PC-3 (cell line): ENCODE measurements around the gene IER2. TPM values are rescaled to one million over a fixed set of nuclear protein-coding genes. Genes with fewer than 3 reads are reported as not detected.

ENCODE experiments used
- ATAC-seq: fragments of 200-7000 bp; cut with Tn5 transposase; 2 replicates; pipeline ENCODE4 v1.9.1; 2020; ENCODE audit warnings: mild to moderate bottlenecking, moderate library complexity
- BruUV-seq: library from RNA; stranded (reverse); fragments of 400-500 nt; replicated peaks from 2 replicates; lab custom pipeline; 2021; lab: Mats Ljungman, UMichigan
- CTCF ChIA-PET: fragments of 300-600 bp; sonication (Branson Sonifier 250); formaldehyde crosslinking; loops from one replicate; lab custom pipeline; 2022; ENCODE audit warnings: antibody characterized with exemption; lab: Charles Lee
- POLR2A ChIA-PET: fragments of 300-600 bp; sonication (Branson Sonifier 250); formaldehyde crosslinking; loops from one replicate; lab custom pipeline; 2022; ENCODE audit warnings: antibody characterized with exemption; ENCODE audit not compliant: unreplicated experiment; lab: Charles Lee
- DNase-seq: peaks from one replicate; pipeline ENCODE4 v3.0.0-alpha.2; 2015
- H2AFZ ChIP-seq: fragments of 300-600 bp; sonication (generic); 2 replicates; pipeline ENCODE4 v1.6.0; 2016; ENCODE audit warnings: antibody characterized with exemption, low read length
- H3F3A ChIP-seq: fragments of 300-600 bp; sonication (generic); one replicate; pipeline ENCODE4 v1.6.0; 2017; ENCODE audit warnings: antibody characterized with exemption, low read length, control low read depth, mild to moderate bottlenecking; ENCODE audit not compliant: unreplicated experiment
- H3K27ac ChIP-seq: fragments of 300-600 bp; sonication (generic); 2 replicates; pipeline ENCODE4 v1.5.1; 2016; ENCODE audit warnings: mild to moderate bottlenecking, low read length
- H3K27me3 ChIP-seq: fragments of 300-600 bp; sonication (generic); 2 replicates; pipeline ENCODE4 v1.6.1; 2016; ENCODE audit warnings: low read length, mixed read lengths
- H3K36me3 ChIP-seq: fragments of 300-600 bp; sonication (generic); 2 replicates; pipeline ENCODE4 v1.6.1; 2016; ENCODE audit warnings: low read depth, mixed run types, low read length, mixed read lengths
- H3K4me1 ChIP-seq: fragments of 300-600 bp; sonication (generic); 2 replicates; pipeline ENCODE4 v1.5.1; 2016; ENCODE audit warnings: low read length; ENCODE audit not compliant: insufficient read depth
- H3K4me2 ChIP-seq: fragments of 300-600 bp; sonication (generic); 2 replicates; pipeline ENCODE4 v1.6.0; 2016; ENCODE audit warnings: low read length
- H3K4me3 ChIP-seq: fragments of 300-600 bp; sonication (generic); 2 replicates; pipeline ENCODE4 v1.5.1; 2016; ENCODE audit warnings: mild to moderate bottlenecking, low read length, mixed read lengths
- H3K79me2 ChIP-seq: fragments of 300-600 bp; sonication (generic); 2 replicates; pipeline ENCODE4 v1.6.1; 2017; ENCODE audit warnings: low read length, mixed read lengths
- H3K9ac ChIP-seq: fragments of 300-600 bp; sonication (generic); 2 replicates; pipeline ENCODE4 v1.6.0; 2016; ENCODE audit warnings: mild to moderate bottlenecking, low read length
- H3K9me2 ChIP-seq: fragments of 300-600 bp; sonication (generic); replicated peaks from 2 replicates; pipeline ENCODE4 v1.6.1; 2016; ENCODE audit warnings: mixed run types, low read length, mixed read lengths
- H3K9me3 ChIP-seq: fragments of 300-600 bp; sonication (generic); 2 replicates; pipeline ENCODE4 v1.6.1; 2016; ENCODE audit warnings: low read length, mixed read lengths
- H4K20me1 ChIP-seq: fragments of 300-600 bp; sonication (generic); 2 replicates; pipeline ENCODE4 v1.6.1; 2016; ENCODE audit warnings: low read length, mixed read lengths
- EZH2 ChIP-seq: fragments of 300-600 bp; sonication (generic); IDR thresholded peaks from one replicate; pipeline ENCODE4 v1.6.1; 2017; ENCODE audit warnings: antibody characterized with exemption, mild to moderate bottlenecking, low read length; ENCODE audit not compliant: unreplicated experiment
- EZH2phosphoT487 ChIP-seq: fragments of 300-600 bp; sonication (generic); IDR thresholded peaks from 2 replicates; pipeline ENCODE4 v1.6.1; 2018; ENCODE audit warnings: mild to moderate bottlenecking, antibody characterized with exemption, low read length, borderline replicate concordance
- intact Hi-C: fragments of 100-400 bp; cut with micrococcal nuclease; formaldehyde crosslinking; loops from 2 replicates; pipeline ENCODE4 v1.9.0; 2023
- total RNA-seq: library from RNA; depleted of rRNA; stranded (reverse); fragments of >200 nt; gene quantifications from 2 replicates; pipeline ENCODE4 v1.2.3, GENCODE V29; 2014
- TF ChIP-seq, protein P1 (sequence below): fragments of 300-600 bp; sonication (generic); conservative IDR thresholded peaks from 2 replicates; pipeline ENCODE4 v1.5.1; 2017; ENCODE audit warnings: antibody characterized with exemption, low read depth, mild to moderate bottlenecking, low read length

The IER2 gene
- total RNA-seq, 1 experiment from 2014 or later: 155 TPM

DNA sequence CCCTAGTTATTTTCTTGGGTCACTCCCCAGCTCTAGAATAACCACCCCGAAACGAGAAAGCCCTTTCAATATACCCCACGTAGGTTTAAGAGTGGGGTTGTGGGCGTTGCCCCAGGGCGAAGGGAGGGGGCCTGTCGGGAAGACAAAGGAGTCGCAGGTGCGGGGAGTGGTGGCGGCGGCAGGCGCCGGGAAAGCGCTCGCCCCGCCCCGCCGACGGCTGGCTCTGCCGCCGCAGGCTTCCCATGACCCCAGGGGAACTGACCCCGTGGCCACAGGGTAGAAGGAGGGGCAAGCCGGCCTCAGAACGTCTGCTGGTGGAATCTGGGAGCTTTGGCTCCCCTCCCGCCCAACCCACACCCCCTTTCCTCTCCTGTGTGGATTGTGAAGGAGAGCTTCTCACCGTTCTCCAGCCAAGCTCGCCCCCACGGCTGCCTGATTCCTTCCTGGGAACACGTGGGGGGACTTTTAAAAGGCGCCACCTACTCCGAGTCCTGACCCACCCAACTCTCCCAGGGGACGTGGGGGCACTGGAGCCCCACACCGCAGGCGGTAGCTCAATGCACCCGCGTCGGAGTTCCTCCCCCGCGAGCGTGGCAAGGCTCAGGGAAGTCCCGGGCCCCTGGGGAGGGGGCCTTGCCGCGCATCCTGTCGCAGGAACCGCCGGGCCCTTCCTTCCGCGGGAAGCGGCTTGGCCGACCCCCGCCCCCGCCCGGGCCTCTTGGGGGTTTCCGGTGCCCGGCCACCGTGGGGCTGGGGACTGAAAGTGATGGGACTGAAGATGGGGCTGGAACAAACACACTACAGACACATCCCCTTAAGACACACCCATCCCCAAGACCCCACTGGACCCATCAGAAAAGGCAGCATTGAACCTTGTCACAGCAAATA is 5.5 kb downstream of the IER2 start:
- Histone ChIP-seq H3K4me3 (peak overlapping the region; percentile 93), H3F3A (peaks cover 13% of the 10 kb centered on the region), H3K27ac (peak overlapping the region; percentile 91), H3K9me3 (no peaks in the 10 kb centered on the region), H3K9me2 (no peaks in the 10 kb centered on the region), H3K36me3 (peaks cover 14% of the 10 kb centered on the region), H3K4me2 (peak overlapping the region; percentile 93), H3K27me3 (no peaks in the 10 kb centered on the region), H3K79me2 (peaks cover 42% of the 10 kb centered on the region), H3K9ac (peak overlapping the region; percentile 97), H2AFZ (0 out of 2 replicates have a peak overlapping the region, but pooled peaks have one; percentile 27), H4K20me1 (peaks cover 17% of the 10 kb centered on the region), H3K4me1 (peaks cover 22% of the 10 kb centered on the region)
- intact Hi-C loops: loop anchor here (1.0 kb wide), 1 partner anchor 8 kb away; no protein-coding TSS in a partner anchor
- BruUV-seq: no TSS peak
- no peak for TF ChIP-seq EZH2phosphoT487
- TF ChIP-seq, protein P1, sequence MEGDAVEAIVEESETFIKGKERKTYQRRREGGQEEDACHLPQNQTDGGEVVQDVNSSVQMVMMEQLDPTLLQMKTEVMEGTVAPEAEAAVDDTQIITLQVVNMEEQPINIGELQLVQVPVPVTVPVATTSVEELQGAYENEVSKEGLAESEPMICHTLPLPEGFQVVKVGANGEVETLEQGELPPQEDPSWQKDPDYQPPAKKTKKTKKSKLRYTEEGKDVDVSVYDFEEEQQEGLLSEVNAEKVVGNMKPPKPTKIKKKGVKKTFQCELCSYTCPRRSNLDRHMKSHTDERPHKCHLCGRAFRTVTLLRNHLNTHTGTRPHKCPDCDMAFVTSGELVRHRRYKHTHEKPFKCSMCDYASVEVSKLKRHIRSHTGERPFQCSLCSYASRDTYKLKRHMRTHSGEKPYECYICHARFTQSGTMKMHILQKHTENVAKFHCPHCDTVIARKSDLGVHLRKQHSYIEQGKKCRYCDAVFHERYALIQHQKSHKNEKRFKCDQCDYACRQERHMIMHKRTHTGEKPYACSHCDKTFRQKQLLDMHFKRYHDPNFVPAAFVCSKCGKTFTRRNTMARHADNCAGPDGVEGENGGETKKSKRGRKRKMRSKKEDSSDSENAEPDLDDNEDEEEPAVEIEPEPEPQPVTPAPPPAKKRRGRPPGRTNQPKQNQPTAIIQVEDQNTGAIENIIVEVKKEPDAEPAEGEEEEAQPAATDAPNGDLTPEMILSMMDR: no peak
- TF ChIP-seq EZH2: no peak
- ATAC-seq (peak; percentile 14), DNase-seq (peak; percentile 81)
- POLR2A ChIA-PET: interaction anchor here (0.5 to 1.4 kb wide), 8 partner anchors 9 to 885 kb away, joined by 3 to 16 read pairs (median 5); no protein-coding TSS in a partner anchor
- CTCF ChIA-PET: interaction anchor here (0.6 to 0.8 kb wide), 4 partner anchors 9 to 139 kb away, joined by 3 to 10 read pairs (median 3); no protein-coding TSS in a partner anchor

DNA sequence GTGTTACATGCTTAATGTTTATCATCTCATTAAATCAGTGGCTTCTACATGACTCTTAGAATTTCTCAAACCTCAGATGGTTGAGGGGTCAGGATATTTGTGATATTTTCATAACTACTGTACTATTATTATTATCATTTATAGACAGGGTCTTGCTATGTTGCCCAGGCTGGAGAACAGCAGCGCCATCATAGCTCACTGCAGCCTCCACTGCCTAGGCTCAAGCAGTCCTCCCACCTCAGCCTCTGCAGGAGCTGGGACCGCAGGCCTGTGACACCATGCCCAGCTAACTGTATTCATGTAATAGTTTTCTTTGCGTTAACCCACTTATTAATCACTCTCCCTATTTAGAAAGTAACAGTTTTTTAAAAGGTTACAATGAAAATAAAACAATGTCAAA is 9.5 kb downstream of the IER2 start:
- no peak overlapping the region for H2AFZ ChIP-seq
- CTCF ChIA-PET: no interaction called here
- H4K20me1 ChIP-seq: no peaks in the 10 kb centered on the region; the same call in 1 of the 2 replicates
- TF ChIP-seq EZH2: no peak
- no peak for TF ChIP-seq EZH2phosphoT487
- TF ChIP-seq, protein P1: no peak
- no peak overlapping the region for H3K9ac ChIP-seq
- peaks cover 22% of the 10 kb centered on the region for H3K79me2 ChIP-seq
- H3K4me3 ChIP-seq: no peak overlapping the region
- POLR2A ChIA-PET: no interaction called here
- H3F3A ChIP-seq: peaks cover 16% of the 10 kb centered on the region
- BruUV-seq: no TSS peak
- intact Hi-C loops: loop anchor here (10.0 kb wide), 1 partner anchor 675 kb away; no protein-coding TSS in a partner anchor
- no peaks in the 10 kb centered on the region for H3K36me3 ChIP-seq
- H3K27me3 ChIP-seq: no peaks in the 10 kb centered on the region
- H3K9me3 ChIP-seq: no peaks in the 10 kb centered on the region
- peaks cover 55% of the 10 kb centered on the region for H3K4me1 ChIP-seq
- no peak overlapping the region for H3K27ac ChIP-seq
- H3K9me2 ChIP-seq: no peaks in the 10 kb centered on the region
- ATAC-seq: no peak
- no peak for DNase-seq
- no peak overlapping the region for H3K4me2 ChIP-seq
